GM15510 (cell line): Measurements from ENCODE around the gene PDE6A.

Source experiments
- POLR2A ChIP-seq: IDR thresholded peaks from 3 replicates; pipeline ENCODE4 v1.6.1; 2011; ENCODE audit warnings: borderline replicate concordance; ENCODE audit not compliant: insufficient read length; ENCODE audit errors: extremely low read depth

The PDE6A gene

DNA sequence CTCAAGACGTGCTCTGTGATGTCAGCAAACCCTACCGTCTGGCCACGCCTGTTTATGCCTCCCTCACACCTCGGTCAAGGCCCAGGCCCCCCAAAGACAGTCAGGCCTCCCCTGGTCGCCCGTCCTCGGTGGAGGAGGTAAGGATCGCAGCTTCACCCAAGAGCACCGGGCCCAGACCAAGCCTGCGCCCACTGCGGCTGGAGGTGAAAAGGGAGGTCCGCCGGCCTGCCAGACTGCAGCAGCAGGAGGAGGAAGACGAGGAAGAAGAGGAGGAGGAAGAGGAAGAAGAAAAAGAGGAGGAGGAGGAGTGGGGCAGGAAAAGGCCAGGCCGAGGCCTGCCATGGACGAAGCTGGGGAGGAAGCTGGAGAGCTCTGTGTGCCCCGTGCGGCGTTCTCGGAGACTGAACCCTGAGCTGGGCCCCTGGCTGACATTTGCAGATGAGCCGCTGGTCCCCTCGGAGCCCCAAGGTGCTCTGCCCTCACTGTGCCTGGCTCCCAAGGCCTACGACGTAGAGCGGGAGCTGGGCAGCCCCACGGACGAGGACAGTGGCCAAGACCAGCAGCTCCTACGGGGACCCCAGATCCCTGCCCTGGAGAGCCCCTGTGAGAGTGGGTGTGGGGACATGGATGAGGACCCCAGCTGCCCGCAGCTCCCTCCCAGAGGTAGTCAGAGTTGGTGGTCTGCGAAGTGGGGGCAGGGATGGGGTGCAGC is 111.3 kb downstream of the PDE6A start:
- TF ChIP-seq POLR2A, result no peak

GRCh38 chr5:149832636-149833035 is 112.0 kb downstream of the PDE6A start:
- no peak for TF ChIP-seq POLR2A

- TF ChIP-seq POLR2A, result no peak
Measured at GRCh38 chr5:149831492-149831891, 113.1 kb downstream of the PDE6A start.

- TF ChIP-seq POLR2A, result no peak
Measured at GRCh38 chr5:149830579-149830978, 114.0 kb downstream of the PDE6A start.

- no peak for TF ChIP-seq POLR2A
Measured at GRCh38 chr5:149829954-149830353, 114.6 kb downstream of the PDE6A start.

DNA sequence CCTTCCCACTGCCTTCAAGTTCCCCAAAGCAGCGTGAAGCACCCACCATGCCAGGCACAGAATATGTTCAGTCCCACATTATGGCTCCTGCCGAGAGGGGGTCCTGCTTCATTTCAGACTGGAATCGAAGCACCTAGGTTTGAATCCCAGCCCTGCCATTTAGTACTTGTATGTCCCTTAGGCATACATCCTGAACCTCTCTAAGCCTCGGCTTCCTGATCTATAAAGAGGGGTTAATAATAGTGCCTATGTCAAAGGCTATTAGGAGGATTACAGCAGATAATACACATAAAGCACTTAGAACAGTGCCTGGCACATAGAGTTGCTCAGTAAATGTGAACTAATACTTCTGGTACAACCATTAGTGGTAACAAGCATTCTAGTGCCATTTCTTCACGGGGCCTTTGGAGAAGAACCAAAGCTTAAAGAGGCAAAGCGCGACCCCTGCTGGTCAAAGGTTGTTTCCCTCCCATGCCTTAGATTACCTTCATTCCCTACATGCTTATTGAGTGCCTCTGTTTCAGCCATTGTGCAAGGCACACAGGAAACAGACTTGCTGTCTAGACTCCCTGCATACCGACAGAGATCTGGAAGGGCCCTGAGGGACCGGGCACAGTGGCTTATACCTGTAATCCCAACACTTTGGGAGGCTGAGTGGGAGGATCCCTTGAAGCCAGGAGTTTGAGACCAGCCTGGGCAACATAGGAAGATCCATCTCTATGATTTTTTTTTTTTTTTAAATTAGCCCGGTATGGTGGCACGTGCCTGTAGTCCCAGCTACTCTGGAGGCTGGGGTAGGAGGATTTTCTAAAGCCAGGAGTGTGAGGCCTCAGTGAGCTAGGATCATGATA is 116.2 kb downstream of the PDE6A start:
- TF ChIP-seq POLR2A, result no peak

DNA sequence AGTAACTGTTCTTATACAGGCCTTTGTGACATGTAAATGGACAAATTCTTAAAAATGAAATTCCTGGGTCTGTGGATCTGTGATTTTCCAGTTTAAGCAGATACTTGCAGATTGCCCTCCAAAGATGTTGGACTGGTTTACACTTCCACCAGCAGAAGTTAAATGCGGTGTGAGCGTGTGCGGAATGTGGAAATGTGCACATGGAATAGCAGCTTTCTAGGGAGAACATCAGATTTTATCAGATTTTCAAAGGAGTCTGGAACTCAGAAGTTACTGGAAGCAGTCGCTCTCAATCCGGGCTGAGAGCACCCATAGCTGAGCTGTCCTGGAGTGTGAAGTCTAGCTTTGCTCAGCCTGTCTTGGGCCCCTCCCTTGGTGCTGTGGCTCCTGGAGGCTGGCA is 117.0 kb downstream of the PDE6A start:
- TF ChIP-seq POLR2A, result no peak

- TF ChIP-seq POLR2A, result no peak
Measured at GRCh38 chr5:149827086-149827485, 117.5 kb downstream of the PDE6A start.

- TF ChIP-seq POLR2A, result no peak
Measured at GRCh38 chr5:149826574-149826973, 118.0 kb downstream of the PDE6A start.

DNA sequence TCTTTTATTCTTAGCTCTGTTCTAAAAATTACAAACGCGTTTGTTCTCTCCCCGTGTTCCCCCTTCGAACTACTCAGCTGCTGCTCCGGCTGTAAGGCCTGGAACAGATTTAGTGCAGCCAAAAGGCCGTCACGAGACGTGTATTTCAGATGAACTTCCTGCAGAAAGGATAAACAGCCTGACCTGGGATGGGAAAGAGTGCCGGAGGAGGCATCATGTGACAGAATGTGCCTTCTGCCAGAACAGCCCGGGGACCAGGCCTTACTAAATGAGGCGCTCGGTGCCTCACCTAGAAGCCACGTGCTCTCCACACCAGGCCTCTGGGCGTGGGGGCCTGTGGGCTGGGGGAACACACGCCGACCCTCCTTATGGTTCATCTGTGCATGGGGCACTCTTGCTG is 119.7 kb downstream of the PDE6A start:
- TF ChIP-seq POLR2A, result no peak

DNA sequence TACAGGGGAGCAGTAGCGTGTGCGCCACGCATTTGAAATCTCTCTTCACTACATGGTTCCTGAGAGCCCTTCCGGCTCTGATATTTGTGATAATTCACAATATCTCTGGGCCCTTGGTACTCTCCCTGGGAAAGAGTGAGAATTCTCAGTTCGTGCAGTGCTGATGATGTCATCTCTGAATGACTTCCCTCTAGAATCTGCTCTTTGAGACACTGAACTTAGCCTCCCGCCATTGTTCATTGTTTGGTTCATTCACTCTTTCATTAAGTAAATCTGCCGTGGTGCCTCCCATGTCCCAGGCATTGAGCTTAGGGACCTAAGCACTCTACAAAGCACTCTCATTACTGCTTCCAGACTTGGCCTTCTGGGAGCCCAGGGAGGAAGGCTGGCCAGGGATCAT is 120.5 kb downstream of the PDE6A start:
- no peak for TF ChIP-seq POLR2A

DNA sequence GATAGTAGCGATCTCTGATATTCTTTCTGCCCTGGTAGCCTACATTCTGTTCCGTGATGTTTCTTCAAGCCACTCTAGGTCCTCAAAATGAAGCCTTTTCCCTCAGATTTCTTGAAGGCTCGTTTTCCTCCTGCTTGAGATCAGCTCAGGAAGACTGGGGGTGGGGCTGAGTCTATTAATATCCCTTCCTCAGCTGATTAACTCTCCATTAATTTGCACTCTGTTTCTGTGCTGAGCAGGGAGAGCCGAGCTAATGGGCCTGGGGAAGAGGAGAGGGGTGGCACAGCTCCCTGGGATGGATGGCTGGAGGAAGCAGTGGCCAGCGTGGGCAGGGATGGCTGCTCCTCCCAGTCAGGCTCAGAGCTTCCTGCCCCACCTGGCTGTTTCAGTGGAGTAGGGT is 121.2 kb downstream of the PDE6A start:
- no peak for TF ChIP-seq POLR2A

GRCh38 chr5:149822301-149822700 is 122.3 kb downstream of the PDE6A start:
- TF ChIP-seq POLR2A, result no peak

GRCh38 chr5:149820536-149821510 is 123.8 kb downstream of the PDE6A start:
- TF ChIP-seq POLR2A, result no peak

DNA sequence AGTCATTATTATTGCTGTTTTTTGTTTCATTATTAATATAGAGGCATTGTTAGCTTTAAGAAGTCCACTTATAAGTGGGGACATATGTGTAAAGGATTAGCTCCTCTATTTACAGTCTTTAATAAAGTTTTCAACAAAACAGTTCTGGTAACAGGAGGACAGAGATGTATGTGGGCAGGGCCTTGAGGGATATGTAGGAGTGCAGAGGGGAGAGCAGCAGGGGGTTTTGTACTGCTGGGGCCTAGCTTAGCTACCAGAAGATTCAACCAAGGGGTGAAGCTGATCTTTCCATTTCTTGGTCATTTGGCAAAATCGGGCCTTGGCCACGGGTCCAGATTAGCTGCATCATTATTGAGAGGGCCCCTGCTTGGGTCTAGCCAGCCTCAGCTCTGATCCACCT is 124.6 kb downstream of the PDE6A start:
- no peak for TF ChIP-seq POLR2A
